Lung (tissue), 12 donors: ENCODE data around the gene RGSL1. TPM values are rescaled to one million over a fixed set of nuclear protein-coding genes. Genes with fewer than 3 reads are reported as not detected.

Source experiments
- ATAC-seq: fragments of 200-7000 bp; cut with Tn5 transposase; one replicate; pipeline ENCODE4 v1.9.1; 2020; ENCODE audit warnings: moderate number of reproducible peaks; ENCODE audit not compliant: insufficient read depth, low FRiP score
- DNase-seq, 3 donors: peaks; one replicate each; pipeline ENCODE4 v3.0.0-alpha.2; 2013 to 2017
- H3K27ac ChIP-seq, 2 donors: one replicate each; pipeline ENCODE4 v1.5.1; 2013; ENCODE audit warnings: mild to moderate bottlenecking in 2 of 2, moderate library complexity in 2 of 2, control low read depth in 1 of 2, inconsistent platforms in 1 of 2, low read depth in 1 of 2, low read length in 1 of 2
- H3K27me3 ChIP-seq, 3 donors: one replicate each; pipeline ENCODE4 v1.5.1; 2013; ENCODE audit warnings: low read length in 2 of 3; ENCODE audit not compliant: control insufficient read depth in 3 of 3, insufficient read depth in 3 of 3
- H3K36me3 ChIP-seq, 4 donors: one replicate each; pipeline ENCODE4 v1.5.1; 2013; ENCODE audit warnings: low read length in 4 of 4, mild to moderate bottlenecking in 1 of 4, moderate library complexity in 1 of 4; ENCODE audit not compliant: control insufficient read depth in 4 of 4, insufficient read depth in 4 of 4
- H3K4me1 ChIP-seq, 5 donors: one replicate each; pipeline ENCODE4 v1.5.1; 2013; ENCODE audit warnings: low read length in 5 of 5, mild to moderate bottlenecking in 2 of 5, moderate library complexity in 1 of 5; ENCODE audit not compliant: control insufficient read depth in 5 of 5, insufficient read depth in 5 of 5
- H3K4me3 ChIP-seq: one replicate; pipeline ENCODE4 v1.5.1; 2013; ENCODE audit warnings: mild to moderate bottlenecking, control low read depth, moderate library complexity
- H3K9ac ChIP-seq, 2 donors: one replicate each; pipeline ENCODE4 v1.5.1; 2013; ENCODE audit warnings: low read length in 2 of 2, control low read depth in 1 of 2; ENCODE audit not compliant: insufficient read depth in 1 of 2
- H3K9me3 ChIP-seq, 4 donors: one replicate each; pipeline ENCODE4 v1.5.1; 2013; ENCODE audit warnings: low read length in 3 of 4, mild to moderate bottlenecking in 1 of 4, moderate library complexity in 1 of 4; ENCODE audit not compliant: control insufficient read depth in 4 of 4, insufficient read depth in 3 of 4
- WGBS, 2 donors: extraction: QIAGEN DNeasy Blood & Tissue Kit; methylation state at CpG; one replicate each; pipeline ENCODE4 v1.1.7; 2013; 5-methylcytosine and 5-hydroxymethylcytosine counted together
- polyA plus RNA-seq, 2 donors: library from polyadenylated mRNA; stranded (reverse); fragments of 200-250 nt; gene quantifications; one replicate each; pipeline ENCODE4 v1.2.1, GENCODE V29; 2013
- total RNA-seq, 2 donors: library from RNA; depleted of rRNA in 1 of 2; stranded (reverse); fragments of >200 nt in 1 of 2; gene quantifications; one replicate each; pipeline ENCODE4 v1.2.1, GENCODE V29; 2014 to 2021
- TF ChIP-seq, protein P1 (sequence below): IDR thresholded peaks from 2 replicates; pipeline ENCODE4 v1.5.1; 2012; ENCODE audit warnings: mild to moderate bottlenecking; ENCODE audit errors: control extremely low read depth, extremely low read depth
- donor health status: control.
- donor health status: control.
- donor health status: Bipolar disorder and iron deficiency.
- donor health status: healthy.
- donor health status: DM: yes; HTN: yes; CAD: no.

RGSL1 gene
- total and polyA plus RNA-seq, 4 donors: 0.13 TPM; not detected in 3

DNA sequence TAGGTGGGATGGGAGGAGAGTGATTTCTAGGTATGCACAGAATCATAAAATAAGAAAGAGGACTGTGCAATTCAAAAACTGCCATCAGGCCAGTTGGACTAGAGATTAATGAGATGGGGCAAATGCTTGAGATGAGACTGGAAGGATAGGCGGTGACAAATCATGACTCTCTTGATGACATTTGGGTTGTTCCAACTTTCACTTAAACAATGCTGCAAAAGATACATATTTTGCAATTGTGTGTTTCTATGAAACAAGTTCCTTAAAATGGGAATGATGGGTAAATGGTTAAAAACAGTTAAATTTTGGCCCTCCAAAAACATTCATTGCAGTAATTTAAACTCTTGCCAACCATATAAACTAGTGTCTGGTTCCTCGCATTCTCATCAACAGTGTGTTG lies 84.0 kb downstream of the RGSL1 start:
- TF ChIP-seq, protein P1, sequence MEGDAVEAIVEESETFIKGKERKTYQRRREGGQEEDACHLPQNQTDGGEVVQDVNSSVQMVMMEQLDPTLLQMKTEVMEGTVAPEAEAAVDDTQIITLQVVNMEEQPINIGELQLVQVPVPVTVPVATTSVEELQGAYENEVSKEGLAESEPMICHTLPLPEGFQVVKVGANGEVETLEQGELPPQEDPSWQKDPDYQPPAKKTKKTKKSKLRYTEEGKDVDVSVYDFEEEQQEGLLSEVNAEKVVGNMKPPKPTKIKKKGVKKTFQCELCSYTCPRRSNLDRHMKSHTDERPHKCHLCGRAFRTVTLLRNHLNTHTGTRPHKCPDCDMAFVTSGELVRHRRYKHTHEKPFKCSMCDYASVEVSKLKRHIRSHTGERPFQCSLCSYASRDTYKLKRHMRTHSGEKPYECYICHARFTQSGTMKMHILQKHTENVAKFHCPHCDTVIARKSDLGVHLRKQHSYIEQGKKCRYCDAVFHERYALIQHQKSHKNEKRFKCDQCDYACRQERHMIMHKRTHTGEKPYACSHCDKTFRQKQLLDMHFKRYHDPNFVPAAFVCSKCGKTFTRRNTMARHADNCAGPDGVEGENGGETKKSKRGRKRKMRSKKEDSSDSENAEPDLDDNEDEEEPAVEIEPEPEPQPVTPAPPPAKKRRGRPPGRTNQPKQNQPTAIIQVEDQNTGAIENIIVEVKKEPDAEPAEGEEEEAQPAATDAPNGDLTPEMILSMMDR: no peak
- H3K9ac ChIP-seq: no peak overlapping the region
- no peak overlapping the region for H3K27ac ChIP-seq
- no peaks in the 10 kb centered on the region for H3K27me3 ChIP-seq
- no peaks in the 10 kb centered on the region for H3K36me3 ChIP-seq
- H3K4me1 ChIP-seq: no peaks in the 10 kb centered on the region
- ATAC-seq (no peak), DNase-seq (no peak)
- H3K9me3 ChIP-seq: no peaks in the 10 kb centered on the region
- no peak overlapping the region for H3K4me3 ChIP-seq
- whole genome bisulfite sequencing, 2 donors: 93 to 94% methylated on average over 2 of the region's 2 CpGs

DNA sequence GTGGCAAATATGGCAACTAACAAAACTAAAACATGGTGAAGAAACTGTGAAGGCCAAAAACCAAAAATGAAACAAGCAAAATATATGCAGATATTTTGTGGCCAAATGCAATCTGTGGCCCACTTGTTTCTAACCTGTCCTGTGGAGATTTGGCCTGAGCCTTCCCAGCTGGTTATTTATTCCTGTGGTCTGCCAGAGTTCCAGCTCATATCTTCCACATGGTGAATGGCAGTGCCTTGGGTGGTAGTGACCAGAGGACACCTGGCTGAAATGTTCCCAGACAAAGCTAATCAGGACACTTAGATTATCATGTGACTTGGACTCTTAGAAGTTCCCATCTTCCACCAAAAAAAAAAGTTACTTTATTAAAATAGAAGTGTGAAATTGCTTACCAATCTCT lies 99.4 kb downstream of the RGSL1 start:
- no peak for ATAC-seq
- peaks cover 0 to 6% (median 0%) of the 10 kb centered on the region in 4 donors for H3K9me3 ChIP-seq
- TF ChIP-seq, protein P1: no peak
- no peaks in the 10 kb centered on the region for H3K36me3 ChIP-seq
- no peak overlapping the region for H3K4me3 ChIP-seq
- H3K9ac ChIP-seq: no peak overlapping the region
- no peak overlapping the region for H3K27ac ChIP-seq
- H3K27me3 ChIP-seq: no peaks in the 10 kb centered on the region
- H3K4me1 ChIP-seq: no peaks in the 10 kb centered on the region
- no peak for DNase-seq

DNA sequence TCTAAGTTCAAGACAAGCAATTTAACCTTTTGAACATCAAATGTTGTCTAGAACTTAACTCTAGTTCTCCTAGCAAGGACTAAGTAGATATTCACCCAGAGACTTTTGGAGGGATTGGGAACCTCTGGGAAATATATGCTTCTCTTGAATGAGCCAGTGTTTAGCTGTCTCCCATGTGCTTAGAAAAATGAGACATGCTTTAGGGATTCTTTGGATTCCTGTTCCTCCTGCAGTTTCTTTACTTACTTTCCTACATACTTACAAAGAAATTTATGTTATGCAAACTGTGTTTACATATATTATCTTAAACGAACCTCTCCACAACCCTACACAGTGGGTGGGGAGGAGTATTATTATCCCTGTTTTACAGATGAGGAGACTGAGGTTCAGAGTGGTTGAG lies 99.9 kb downstream of the RGSL1 start:
- H3K4me1 ChIP-seq: no peaks in the 10 kb centered on the region
- no peak overlapping the region for H3K9ac ChIP-seq
- TF ChIP-seq, protein P1: no peak
- H3K36me3 ChIP-seq: no peaks in the 10 kb centered on the region
- no peak overlapping the region for H3K4me3 ChIP-seq
- H3K27me3 ChIP-seq: no peaks in the 10 kb centered on the region
- 24 to 71% methylated on average over 1 of the region's 1 CpG for WGBS, 2 donors
- H3K9me3 ChIP-seq: peaks cover 0 to 6% (median 0%) of the 10 kb centered on the region in 4 donors
- no peak overlapping the region for H3K27ac ChIP-seq
- ATAC-seq (no peak), DNase-seq (no peak)

DNA sequence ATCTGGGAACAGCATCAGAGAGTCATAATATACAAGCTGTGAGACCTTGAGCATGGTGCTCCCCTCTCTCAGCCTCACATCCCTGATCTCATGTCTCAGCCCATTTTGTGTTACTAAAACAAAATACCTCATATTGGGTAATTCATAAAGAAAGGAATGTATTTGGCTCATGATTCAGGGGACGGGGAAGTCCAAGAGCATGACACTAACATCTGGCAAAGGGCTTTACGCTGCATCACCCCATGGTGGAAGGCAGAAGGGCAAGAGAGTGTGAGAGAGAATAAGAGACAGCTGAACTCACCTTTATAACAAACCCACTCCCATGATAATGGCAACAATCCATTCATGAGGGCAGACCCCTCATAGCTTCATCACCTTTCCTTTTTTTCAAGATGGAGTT lies 102.6 kb downstream of the RGSL1 start:
- ATAC-seq: no peak

More for the DNA sequence above, 102.6 kb downstream of the RGSL1 start:
- H3K9ac ChIP-seq: no peak overlapping the region
- DNase-seq: no peak
- H3K27me3 ChIP-seq: no peaks in the 10 kb centered on the region
- H3K4me1 ChIP-seq: no peaks in the 10 kb centered on the region
- 89 to 94% methylated on average over 2 of the region's 2 CpGs for WGBS, 2 donors
- peaks cover 0 to 6% (median 0%) of the 10 kb centered on the region in 4 donors for H3K9me3 ChIP-seq
- no peaks in the 10 kb centered on the region for H3K36me3 ChIP-seq
- H3K4me3 ChIP-seq: no peak overlapping the region
- H3K27ac ChIP-seq: no peak overlapping the region
- TF ChIP-seq, protein P1: no peak
